Dedifferentiated amniotic fluid mesenchymal stem cell (primary cell): ENCODE results near the gene KRABD2.
A peak's percentile ranks its signal among the peaks of the same experiment; 100 is the strongest.
"Not testable (repeated sequence)": the region's sequence is repeated elsewhere in the genome, so short reads cannot be mapped to it uniquely, and the experiment has no call there.

Source experiments
- DNase-seq: peaks from one replicate; pipeline ENCODE4 v3.0.0-alpha.2; 2016; ENCODE audit errors: extremely low spot score

The KRABD2 gene

GRCh38 chr17:8392674-8393469, 16.4 kb upstream of the KRABD2 start:
- no peak for DNase-seq

- DNase-seq: no peak
Observed at GRCh38 chr17:8392274-8392673, 15.8 kb upstream of the KRABD2 start.

- DNase-seq: no peak
Observed at GRCh38 chr17:8391711-8392110, 15.2 kb upstream of the KRABD2 start.

GRCh38 chr17:8387914-8388651, 11.6 kb upstream of the KRABD2 start:
- DNase-seq: no peak

GRCh38 chr17:8386841-8387240, 10.3 kb upstream of the KRABD2 start:
- no peak for DNase-seq

GRCh38 chr17:8384801-8385378, 8.4 kb upstream of the KRABD2 start:
- peak; percentile 73 for DNase-seq

- peak; percentile 100 for DNase-seq
Observed at GRCh38 chr17:8383143-8383822, 6.8 kb upstream of the KRABD2 start, which contains the start of gene RPL26. Gene RPL26, minus strand, starts transcription at chr17:8383193. Its CDS starts 883 bp downstream, at chr17:8382310.

GRCh38 chr17:8382880-8383142, 6.3 kb upstream of the KRABD2 start:
- DNase-seq: no peak

GRCh38 chr17:8382052-8382879, 5.8 kb upstream of the KRABD2 start:
- no peak for DNase-seq

GRCh38 chr17:8380049-8380448, 3.5 kb upstream of the KRABD2 start:
- no peak for DNase-seq

GRCh38 chr17:8378117-8378516, 1.6 kb upstream of the KRABD2 start:
- DNase-seq: not testable (repeated sequence)

- DNase-seq: no peak
Observed at GRCh38 chr17:8377422-8377821, 918 bp upstream of the KRABD2 start.

- DNase-seq: peak; percentile 22
Observed at GRCh38 chr17:8375738-8376259, 705 bp downstream of the KRABD2 start.

GRCh38 chr17:8373856-8374255, 2.6 kb downstream of the KRABD2 start:
- DNase-seq: not testable (repeated sequence)

- no peak for DNase-seq
Observed at GRCh38 chr17:8372422-8372821, 4.1 kb downstream of the KRABD2 start.

GRCh38 chr17:8371786-8372185, 4.7 kb downstream of the KRABD2 start:
- DNase-seq: no peak

- DNase-seq: no peak
Observed at GRCh38 chr17:8369944-8370343, 6.6 kb downstream of the KRABD2 start.

- DNase-seq: no peak
Observed at GRCh38 chr17:8368193-8368592, 8.3 kb downstream of the KRABD2 start.

GRCh38 chr17:8366231-8366630, 10.3 kb downstream of the KRABD2 start:
- peak; percentile 77 for DNase-seq

- DNase-seq: no peak
Observed at GRCh38 chr17:8365143-8365542, 11.4 kb downstream of the KRABD2 start.

GRCh38 chr17:8362651-8363332, 13.7 kb downstream of the KRABD2 start:
- DNase-seq: no peak
